ENCODE data around the gene ENTPD5. TPM values are rescaled to one million over a fixed set of nuclear protein-coding genes. Genes with fewer than 3 reads are reported as not detected.

The ENTPD5 gene
- total RNA-seq, 1 donor from 2014 or later = 16.0 TPM

GRCh38 chr14:73977896-73978295 lies 41.2 kb downstream of the ENTPD5 start:
- H3K4me3 Mint-ChIP-seq (ENCODE audit: unreplicated experiment) = no peak overlapping the region
- DNase-seq (ENCODE audit: low spot score) = no peak
- no peak overlapping the region for H3K27ac Mint-ChIP-seq (ENCODE audit: unreplicated experiment)
- peaks cover 4% of the 10 kb centered on the region for H3K4me1 Mint-ChIP-seq (ENCODE audit: unreplicated experiment)
- no peaks in the 10 kb centered on the region for H3K27me3 Mint-ChIP-seq (ENCODE audit: unreplicated experiment)
- H3K36me3 Mint-ChIP-seq (ENCODE audit: low read depth, unreplicated experiment) = peaks cover 15% of the 10 kb centered on the region
- TF ChIP-seq, protein P1, sequence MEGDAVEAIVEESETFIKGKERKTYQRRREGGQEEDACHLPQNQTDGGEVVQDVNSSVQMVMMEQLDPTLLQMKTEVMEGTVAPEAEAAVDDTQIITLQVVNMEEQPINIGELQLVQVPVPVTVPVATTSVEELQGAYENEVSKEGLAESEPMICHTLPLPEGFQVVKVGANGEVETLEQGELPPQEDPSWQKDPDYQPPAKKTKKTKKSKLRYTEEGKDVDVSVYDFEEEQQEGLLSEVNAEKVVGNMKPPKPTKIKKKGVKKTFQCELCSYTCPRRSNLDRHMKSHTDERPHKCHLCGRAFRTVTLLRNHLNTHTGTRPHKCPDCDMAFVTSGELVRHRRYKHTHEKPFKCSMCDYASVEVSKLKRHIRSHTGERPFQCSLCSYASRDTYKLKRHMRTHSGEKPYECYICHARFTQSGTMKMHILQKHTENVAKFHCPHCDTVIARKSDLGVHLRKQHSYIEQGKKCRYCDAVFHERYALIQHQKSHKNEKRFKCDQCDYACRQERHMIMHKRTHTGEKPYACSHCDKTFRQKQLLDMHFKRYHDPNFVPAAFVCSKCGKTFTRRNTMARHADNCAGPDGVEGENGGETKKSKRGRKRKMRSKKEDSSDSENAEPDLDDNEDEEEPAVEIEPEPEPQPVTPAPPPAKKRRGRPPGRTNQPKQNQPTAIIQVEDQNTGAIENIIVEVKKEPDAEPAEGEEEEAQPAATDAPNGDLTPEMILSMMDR (IDR thresholded peaks at IDR 0.05; ENCODE audit: unreplicated experiment) = no peak
- H3K9me3 Mint-ChIP-seq (ENCODE audit: unreplicated experiment) = no peaks in the 10 kb centered on the region

- no peak overlapping the region for H3K27ac Mint-ChIP-seq (ENCODE audit: unreplicated experiment)
- H3K4me3 Mint-ChIP-seq (ENCODE audit: unreplicated experiment) = no peak overlapping the region
- H3K4me1 Mint-ChIP-seq (ENCODE audit: unreplicated experiment) = peaks cover 4% of the 10 kb centered on the region
- no peak for DNase-seq (ENCODE audit: low spot score)
- peaks cover 28% of the 10 kb centered on the region for H3K36me3 Mint-ChIP-seq (ENCODE audit: low read depth, unreplicated experiment)
- no peaks in the 10 kb centered on the region for H3K27me3 Mint-ChIP-seq (ENCODE audit: unreplicated experiment)
- H3K9me3 Mint-ChIP-seq (ENCODE audit: unreplicated experiment) = no peaks in the 10 kb centered on the region
- TF ChIP-seq, protein P1 (IDR thresholded peaks at IDR 0.05; ENCODE audit: unreplicated experiment) = no peak
Observed at GRCh38 chr14:73976125-73976524, 43.0 kb downstream of the ENTPD5 start.

- no peaks in the 10 kb centered on the region for H3K9me3 Mint-ChIP-seq (ENCODE audit: unreplicated experiment)
- H3K36me3 Mint-ChIP-seq (ENCODE audit: low read depth, unreplicated experiment) = peaks cover 36% of the 10 kb centered on the region
- TF ChIP-seq, protein P1 (IDR thresholded peaks at IDR 0.05; ENCODE audit: unreplicated experiment) = no peak
- peaks cover 4% of the 10 kb centered on the region for H3K4me1 Mint-ChIP-seq (ENCODE audit: unreplicated experiment)
- no peak overlapping the region for H3K4me3 Mint-ChIP-seq (ENCODE audit: unreplicated experiment)
- H3K27me3 Mint-ChIP-seq (ENCODE audit: unreplicated experiment) = no peaks in the 10 kb centered on the region
- DNase-seq (ENCODE audit: low spot score) = no peak
- H3K27ac Mint-ChIP-seq (ENCODE audit: unreplicated experiment) = no peak overlapping the region
Observed at GRCh38 chr14:73973497-73973896, 45.6 kb downstream of the ENTPD5 start.

DNA sequence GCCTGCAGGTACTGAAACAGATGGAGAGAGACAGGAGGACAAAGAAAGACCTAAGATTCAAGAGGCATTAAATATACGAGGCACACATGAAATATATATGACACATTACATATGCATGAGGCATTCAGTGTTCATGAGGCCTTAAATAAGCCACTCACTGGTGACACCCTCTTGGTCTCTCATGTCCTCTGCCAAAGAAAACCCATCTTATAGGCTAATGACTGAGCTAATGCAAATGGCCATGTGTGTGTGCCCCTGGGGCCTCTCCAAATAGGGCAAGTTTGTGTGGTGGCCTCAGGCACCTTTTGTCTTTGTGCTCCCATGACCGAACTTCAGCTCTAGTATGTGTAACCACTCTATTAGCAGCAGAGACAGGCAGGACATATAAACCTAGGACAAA lies 50.2 kb downstream of the ENTPD5 start:
- no peaks in the 10 kb centered on the region for H3K27me3 Mint-ChIP-seq (ENCODE audit: unreplicated experiment)
- H3K9me3 Mint-ChIP-seq (ENCODE audit: unreplicated experiment) = no peaks in the 10 kb centered on the region
- DNase-seq (ENCODE audit: low spot score) = no peak
- no peak overlapping the region for H3K4me3 Mint-ChIP-seq (ENCODE audit: unreplicated experiment)
- TF ChIP-seq, protein P1 (IDR thresholded peaks at IDR 0.05; ENCODE audit: unreplicated experiment) = no peak
- peaks cover 32% of the 10 kb centered on the region for H3K36me3 Mint-ChIP-seq (ENCODE audit: low read depth, unreplicated experiment)
- H3K27ac Mint-ChIP-seq (ENCODE audit: unreplicated experiment) = no peak overlapping the region
- no peaks in the 10 kb centered on the region for H3K4me1 Mint-ChIP-seq (ENCODE audit: unreplicated experiment)

DNA sequence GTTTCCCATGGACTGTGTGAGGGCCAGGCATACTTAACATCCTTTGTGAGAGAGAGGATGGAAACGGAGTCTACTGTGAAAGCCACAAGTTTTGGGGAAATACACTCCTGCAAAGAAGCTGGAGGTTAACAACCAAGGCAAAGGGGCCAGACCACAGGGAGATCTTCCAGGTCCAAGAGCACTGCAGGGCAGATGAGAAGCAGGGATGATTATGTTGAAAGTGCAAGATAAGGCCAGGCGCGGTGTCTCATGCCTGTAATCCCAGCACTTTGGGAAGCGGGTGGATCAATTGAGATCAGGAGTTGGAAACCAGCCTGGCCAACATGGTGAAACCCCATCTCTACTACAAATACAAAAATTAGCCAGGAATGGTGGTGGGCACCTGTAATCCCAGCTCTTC lies 53.9 kb downstream of the ENTPD5 start:
- TF ChIP-seq, protein P1 (IDR thresholded peaks at IDR 0.05; ENCODE audit: unreplicated experiment) = no peak
- H3K9me3 Mint-ChIP-seq (ENCODE audit: unreplicated experiment) = no peaks in the 10 kb centered on the region
- H3K27ac Mint-ChIP-seq (ENCODE audit: unreplicated experiment) = no peak overlapping the region
- H3K27me3 Mint-ChIP-seq (ENCODE audit: unreplicated experiment) = peaks cover 3% of the 10 kb centered on the region
- H3K4me1 Mint-ChIP-seq (ENCODE audit: unreplicated experiment) = no peaks in the 10 kb centered on the region
- peak overlapping the region; percentile 40 for H3K4me3 Mint-ChIP-seq (ENCODE audit: unreplicated experiment)
- peaks cover 40% of the 10 kb centered on the region for H3K36me3 Mint-ChIP-seq (ENCODE audit: low read depth, unreplicated experiment)
- DNase-seq (ENCODE audit: low spot score) = no peak
